Muscle layer of colon (tissue), 2 donors: ENCODE data around the gene ASPM.
"Not testable (repeated sequence)": the region's sequence is repeated elsewhere in the genome, so short reads cannot be mapped to it uniquely, and the experiment has no call there.

Experiments used
- H3K27ac ChIP-seq: one replicate; pipeline ENCODE4 v1.7.0; 2013; ENCODE audit warnings: low read depth, mild to moderate bottlenecking, low read length, moderate library complexity
- H3K27me3 ChIP-seq, 2 donors: one replicate each; pipeline ENCODE4 v1.7.0; 2013; ENCODE audit warnings: low read length in 2 of 2, mild to moderate bottlenecking in 2 of 2; ENCODE audit not compliant: insufficient read depth in 2 of 2, control insufficient read depth in 1 of 2
- H3K36me3 ChIP-seq: one replicate; pipeline ENCODE4 v1.7.0; 2013; ENCODE audit warnings: mild to moderate bottlenecking, low read length; ENCODE audit not compliant: insufficient read depth
- H3K4me1 ChIP-seq: one replicate; pipeline ENCODE4 v1.7.0; 2013; ENCODE audit warnings: mild to moderate bottlenecking, low read length; ENCODE audit not compliant: insufficient read depth
- H3K4me3 ChIP-seq, 2 donors: one replicate each; pipeline ENCODE4 v1.7.0; 2013; ENCODE audit warnings: low read length in 2 of 2, low read depth in 1 of 2, mild to moderate bottlenecking in 1 of 2, moderate library complexity in 1 of 2
- H3K9ac ChIP-seq: one replicate; pipeline ENCODE4 v1.7.0; 2013; ENCODE audit warnings: low read length
- H3K9me3 ChIP-seq: one replicate; pipeline ENCODE4 v1.7.0; 2013; ENCODE audit warnings: mild to moderate bottlenecking, low read length
- donor health status: abdominal sarcoma.
- donor health status: Adenocarcinoma of cecum.

Gene ASPM

DNA sequence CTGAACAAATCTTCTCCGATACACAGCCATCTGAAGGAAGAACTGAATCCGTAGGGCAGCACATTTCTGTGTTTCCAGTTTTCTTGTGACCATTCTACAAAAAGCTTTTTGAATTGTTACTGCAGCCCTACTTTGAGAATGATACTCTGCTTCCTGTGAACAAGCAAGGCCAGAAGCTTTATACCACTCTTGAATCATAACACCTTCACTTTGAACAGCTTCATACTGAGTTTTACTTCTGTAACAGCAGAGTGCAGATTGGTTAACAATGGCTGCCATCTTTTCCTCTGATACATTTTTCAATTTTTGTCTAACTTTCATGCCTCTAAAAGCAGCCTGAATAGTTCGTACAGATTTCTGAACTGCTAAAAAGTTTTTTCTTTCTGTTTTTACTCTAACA is 45.8 kb downstream of the ASPM start:
- Histone ChIP-seq H3K4me1 (no peaks in the 10 kb centered on the region), H3K4me3 (no peak overlapping the region), H3K27me3 (no peaks in the 10 kb centered on the region), H3K27ac (no peak overlapping the region), H3K9me3 (no peaks in the 10 kb centered on the region), H3K9ac (no peak overlapping the region), H3K36me3 (no peaks in the 10 kb centered on the region)

GRCh38 chr1:197099444-197099843 is 47.0 kb downstream of the ASPM start:
- H3K27me3 ChIP-seq: no peaks in the 10 kb centered on the region
- no peaks in the 10 kb centered on the region for H3K4me1 ChIP-seq
- H3K9ac ChIP-seq: no peak overlapping the region
- H3K27ac ChIP-seq: no peak overlapping the region
- no peaks in the 10 kb centered on the region for H3K36me3 ChIP-seq
- no peaks in the 10 kb centered on the region for H3K9me3 ChIP-seq
- H3K4me3 ChIP-seq: no peak overlapping the region

- H3K4me1 ChIP-seq, H3K27me3 ChIP-seq, H3K9me3 ChIP-seq, H3K36me3 ChIP-seq, H3K4me3 ChIP-seq, H3K9ac ChIP-seq, H3K27ac ChIP-seq: not testable (repeated sequence)
Observed at GRCh38 chr1:197096971-197097370, 49.5 kb downstream of the ASPM start.

DNA sequence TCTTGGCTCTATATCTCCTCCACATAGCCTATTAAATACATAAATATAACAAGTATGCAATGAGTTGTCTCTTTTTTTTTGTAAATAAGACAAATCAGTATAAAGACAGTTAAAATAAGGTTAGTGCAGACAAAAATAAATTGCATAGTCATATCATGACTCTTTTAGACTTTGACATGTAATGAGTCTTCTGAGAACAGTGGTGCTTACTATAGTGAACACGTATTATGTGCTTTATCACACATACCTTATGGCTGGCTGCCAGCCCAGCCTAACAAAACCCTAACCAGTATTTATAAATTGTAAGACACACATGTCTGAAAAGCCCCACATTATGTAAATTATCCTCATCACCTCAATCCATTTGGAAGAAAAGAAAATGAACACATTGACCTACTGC is 50.3 kb downstream of the ASPM start:
- Histone ChIP-seq H3K9me3 (no peaks in the 10 kb centered on the region), H3K9ac (no peak overlapping the region), H3K4me1 (no peaks in the 10 kb centered on the region), H3K4me3 (no peak overlapping the region), H3K36me3 (no peaks in the 10 kb centered on the region), H3K27me3 (no peaks in the 10 kb centered on the region), H3K27ac (no peak overlapping the region)

- H3K27ac ChIP-seq: no peak overlapping the region
- no peaks in the 10 kb centered on the region for H3K9me3 ChIP-seq
- no peaks in the 10 kb centered on the region for H3K4me1 ChIP-seq
- H3K9ac ChIP-seq: no peak overlapping the region
- H3K4me3 ChIP-seq: no peak overlapping the region
- no peaks in the 10 kb centered on the region for H3K36me3 ChIP-seq
- H3K27me3 ChIP-seq: no peaks in the 10 kb centered on the region
Observed at GRCh38 chr1:197093226-197093885, 53.1 kb downstream of the ASPM start.

DNA sequence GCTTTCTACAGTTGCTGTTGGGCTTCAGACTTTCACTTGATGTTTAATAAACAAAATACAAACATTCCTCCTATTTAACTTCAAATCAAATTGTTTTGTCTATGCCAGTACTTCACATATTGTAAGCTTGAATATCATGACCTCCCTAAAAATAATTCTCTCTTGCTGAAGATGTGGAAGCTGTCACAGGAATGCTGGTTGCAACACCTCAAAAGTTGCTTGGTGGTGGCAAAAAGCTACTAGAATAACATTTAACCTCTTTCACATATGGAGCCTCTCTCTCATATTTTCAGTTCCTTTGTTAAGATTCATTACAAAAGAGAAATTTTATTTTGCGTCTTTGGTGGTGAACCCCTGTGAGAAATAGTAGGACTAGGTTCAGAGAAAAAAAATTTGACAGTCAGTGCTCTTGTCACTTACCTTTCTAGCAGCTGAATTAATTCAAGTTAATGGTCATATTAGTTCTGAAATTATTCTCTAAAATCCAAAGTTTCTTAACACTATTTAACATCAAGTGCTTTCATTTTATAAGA is 53.9 kb downstream of the ASPM start:
- H3K4me1 ChIP-seq: no peaks in the 10 kb centered on the region
- no peak overlapping the region for H3K4me3 ChIP-seq
- no peak overlapping the region for H3K9ac ChIP-seq
- no peaks in the 10 kb centered on the region for H3K9me3 ChIP-seq
- no peak overlapping the region for H3K27ac ChIP-seq
- no peaks in the 10 kb centered on the region for H3K27me3 ChIP-seq
- no peaks in the 10 kb centered on the region for H3K36me3 ChIP-seq

GRCh38 chr1:197083474-197083873 is 63.0 kb downstream of the ASPM start:
- Histone ChIP-seq H3K9me3 (no peaks in the 10 kb centered on the region), H3K4me3 (no peak overlapping the region), H3K9ac (no peak overlapping the region), H3K27me3 (no peaks in the 10 kb centered on the region), H3K36me3 (no peaks in the 10 kb centered on the region), H3K27ac (no peak overlapping the region), H3K4me1 (no peaks in the 10 kb centered on the region)

DNA sequence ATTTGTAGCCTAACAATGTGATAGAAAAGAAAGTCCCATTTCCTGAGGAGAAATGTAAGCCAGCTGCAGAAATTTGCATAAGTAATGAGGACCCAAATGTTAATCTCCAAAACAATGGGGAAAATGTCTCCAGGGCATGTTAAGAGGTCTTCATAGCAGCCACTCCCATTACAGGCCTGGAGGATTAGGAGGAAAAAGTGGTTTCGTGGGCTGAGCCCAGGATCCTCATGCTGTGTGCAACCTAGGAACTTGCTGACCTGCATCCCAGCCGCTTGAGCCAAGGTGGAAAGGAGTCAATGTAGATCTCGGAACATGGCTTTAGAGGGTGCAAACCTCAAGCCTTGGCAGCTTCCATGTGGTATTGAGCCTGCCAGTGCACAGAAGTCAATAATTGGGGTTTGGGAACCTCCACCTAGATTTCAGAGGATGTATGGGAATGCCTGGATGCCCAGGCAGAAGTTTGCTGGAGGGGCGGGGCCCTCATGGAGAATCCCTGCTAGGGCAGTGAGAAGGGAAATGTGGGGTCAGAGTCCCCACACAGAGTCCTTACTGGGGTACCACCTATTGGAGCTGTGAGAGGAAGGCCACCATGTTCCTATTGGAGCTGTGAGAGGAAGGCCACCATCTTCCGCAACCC is 65.2 kb downstream of the ASPM start:
- Histone ChIP-seq H3K36me3 (no peaks in the 10 kb centered on the region), H3K27ac (no peak overlapping the region), H3K9me3 (no peaks in the 10 kb centered on the region), H3K4me1 (no peaks in the 10 kb centered on the region), H3K27me3 (no peaks in the 10 kb centered on the region), H3K9ac (no peak overlapping the region), H3K4me3 (no peak overlapping the region)

DNA sequence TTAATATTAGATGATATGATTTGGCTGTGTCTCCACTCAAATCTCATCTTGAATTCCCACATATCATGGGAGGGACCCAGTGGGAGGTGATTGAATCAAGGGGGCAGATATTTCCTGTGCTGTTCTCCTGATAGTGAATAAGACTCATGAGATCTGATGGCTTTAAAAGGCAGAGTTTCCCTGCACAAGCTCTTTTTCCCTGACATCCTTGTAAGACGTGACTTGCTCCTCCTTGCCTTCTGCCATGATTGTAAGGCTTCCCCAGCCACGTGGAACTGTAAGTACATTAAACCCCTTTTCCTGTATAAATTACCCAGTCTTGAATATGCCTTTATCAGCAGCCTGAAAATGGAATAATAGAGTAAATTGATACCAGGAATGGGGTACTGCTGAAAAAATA is 66.1 kb downstream of the ASPM start:
- no peak overlapping the region for H3K27ac ChIP-seq
- no peaks in the 10 kb centered on the region for H3K36me3 ChIP-seq
- H3K4me1 ChIP-seq: no peaks in the 10 kb centered on the region
- no peaks in the 10 kb centered on the region for H3K9me3 ChIP-seq
- H3K4me3 ChIP-seq: no peak overlapping the region
- H3K9ac ChIP-seq: no peak overlapping the region
- H3K27me3 ChIP-seq: no peaks in the 10 kb centered on the region

- no peak overlapping the region for H3K27ac ChIP-seq
- no peak overlapping the region for H3K9ac ChIP-seq
- no peaks in the 10 kb centered on the region for H3K27me3 ChIP-seq
- no peaks in the 10 kb centered on the region for H3K4me1 ChIP-seq
- no peak overlapping the region for H3K4me3 ChIP-seq
- H3K36me3 ChIP-seq: no peaks in the 10 kb centered on the region
- H3K9me3 ChIP-seq: no peaks in the 10 kb centered on the region
Observed at GRCh38 chr1:197076585-197076984, 69.9 kb downstream of the ASPM start.

DNA sequence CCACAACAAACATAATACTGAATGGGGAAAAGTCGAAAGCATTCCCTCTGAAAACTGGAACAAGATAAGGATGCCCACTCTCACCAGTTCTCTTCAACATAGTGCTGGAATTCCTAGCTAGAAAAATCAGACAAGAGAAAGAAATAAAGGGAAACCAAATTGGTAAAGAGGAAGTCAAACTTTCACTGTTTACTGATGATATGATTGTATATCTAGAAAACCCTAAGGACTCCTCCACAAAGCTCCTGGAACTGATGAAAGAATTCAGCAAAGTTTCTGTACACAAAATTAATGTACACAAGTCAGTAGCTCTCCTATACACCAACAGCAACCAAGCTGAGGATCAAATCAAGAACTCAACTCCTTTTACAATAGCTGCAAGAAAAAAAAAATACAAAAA is 72.5 kb downstream of the ASPM start:
- H3K4me3 ChIP-seq: no peak overlapping the region
- H3K9ac ChIP-seq: no peak overlapping the region
- no peaks in the 10 kb centered on the region for H3K27me3 ChIP-seq
- no peak overlapping the region for H3K27ac ChIP-seq
- no peaks in the 10 kb centered on the region for H3K9me3 ChIP-seq
- H3K4me1 ChIP-seq: no peaks in the 10 kb centered on the region
- H3K36me3 ChIP-seq: no peaks in the 10 kb centered on the region

DNA sequence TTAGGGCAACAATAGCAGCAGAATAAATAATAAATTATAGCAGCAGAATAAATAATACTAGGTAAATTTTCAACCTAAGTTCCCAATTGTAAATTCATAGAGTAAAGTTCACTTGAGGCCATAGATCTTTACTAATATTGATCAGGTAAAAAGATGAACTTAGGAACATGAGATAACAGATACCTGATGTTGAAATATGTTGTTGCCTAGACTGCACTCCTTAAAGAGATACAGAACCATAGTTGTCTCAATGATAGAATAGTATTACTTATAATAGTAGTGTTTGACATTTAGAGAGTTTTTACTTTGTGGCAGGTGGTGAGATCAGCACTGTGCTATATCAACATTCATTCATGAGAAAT is 79.0 kb downstream of the ASPM start:
- Histone ChIP-seq H3K4me1 (no peaks in the 10 kb centered on the region), H3K27ac (no peak overlapping the region), H3K27me3 (no peaks in the 10 kb centered on the region), H3K4me3 (no peak overlapping the region), H3K9ac (no peak overlapping the region), H3K36me3 (no peaks in the 10 kb centered on the region), H3K9me3 (no peaks in the 10 kb centered on the region)
